ENCODE measurements around the gene P2RX7.

DNA sequence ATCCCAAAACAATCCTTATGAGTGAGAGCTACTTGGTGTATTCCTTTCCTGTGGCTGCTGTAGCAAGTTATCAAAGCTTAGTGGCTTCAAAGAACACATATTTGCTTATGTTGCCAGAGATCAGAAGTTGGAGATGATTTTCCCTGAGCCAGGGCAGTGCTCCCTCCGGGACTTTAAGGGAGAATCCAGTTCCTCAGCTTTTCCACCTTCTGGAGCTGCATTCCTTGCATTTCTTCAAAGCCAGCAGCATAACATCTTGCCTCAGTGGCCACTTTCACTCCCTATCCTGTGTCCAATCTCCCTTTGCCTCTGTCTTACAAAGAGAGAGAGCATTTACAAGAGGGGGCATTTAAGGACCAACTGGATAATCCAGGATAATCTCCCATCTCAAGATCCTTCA is 33.7 kb downstream of the P2RX7 start:
- TF ChIP-seq TAF1 (IDR thresholded peaks at IDR 0.05; ENCODE audit: low read depth, low read length), result no peak
- no peak for TF ChIP-seq POU2F2 (IDR thresholded peaks at IDR 0.05; ENCODE audit: low read depth, low read length)
- no peak for TF ChIP-seq POLR2AphosphoS5 (IDR thresholded peaks at IDR 0.05; ENCODE audit: low read depth, low read length)
- TF ChIP-seq POLR2A (IDR thresholded peaks at IDR 0.05; ENCODE audit: low read depth, low read length), result no peak
- no peak for TF ChIP-seq SPI1 (IDR thresholded peaks at IDR 0.05; ENCODE audit: low read depth, low read length)
- no peak for TF ChIP-seq PAX5 (IDR thresholded peaks at IDR 0.05; ENCODE audit: insufficient read depth, low read length, severe bottlenecking)
